Duodenal mucosa (tissue), 2 donors: ENCODE measurements around the gene CTSW.

Source experiments
- H3K27ac ChIP-seq: one replicate; pipeline ENCODE4 v1.7.0; 2013; ENCODE audit warnings: low read depth, low read length
- H3K27me3 ChIP-seq, 2 donors: one replicate each; pipeline ENCODE4 v1.7.0; 2013; ENCODE audit warnings: low read length in 2 of 2, control low read depth in 1 of 2; ENCODE audit not compliant: insufficient read depth in 2 of 2, control insufficient read depth in 1 of 2
- H3K36me3 ChIP-seq, 2 donors: one replicate each; pipeline ENCODE4 v1.7.0; 2013; ENCODE audit warnings: low read length in 2 of 2, control low read depth in 1 of 2; ENCODE audit not compliant: insufficient read depth in 2 of 2, control insufficient read depth in 1 of 2
- H3K4me1 ChIP-seq, 2 donors: one replicate each; pipeline ENCODE4 v1.7.0; 2013; ENCODE audit warnings: low read length in 2 of 2, control low read depth in 1 of 2; ENCODE audit not compliant: insufficient read depth in 2 of 2, control insufficient read depth in 1 of 2
- H3K4me3 ChIP-seq, 2 donors: one replicate each; pipeline ENCODE4 v1.7.0; 2013; ENCODE audit warnings: low read length in 2 of 2, low read depth in 1 of 2
- H3K9ac ChIP-seq, 2 donors: one replicate each; pipeline ENCODE4 v1.7.0; 2013; ENCODE audit warnings: low read length in 2 of 2, low read depth in 1 of 2
- H3K9me3 ChIP-seq, 2 donors: one replicate each; pipeline ENCODE4 v1.7.0; 2013; ENCODE audit warnings: low read length in 2 of 2, control low read depth in 1 of 2; ENCODE audit not compliant: control insufficient read depth in 1 of 2

The CTSW gene

DNA sequence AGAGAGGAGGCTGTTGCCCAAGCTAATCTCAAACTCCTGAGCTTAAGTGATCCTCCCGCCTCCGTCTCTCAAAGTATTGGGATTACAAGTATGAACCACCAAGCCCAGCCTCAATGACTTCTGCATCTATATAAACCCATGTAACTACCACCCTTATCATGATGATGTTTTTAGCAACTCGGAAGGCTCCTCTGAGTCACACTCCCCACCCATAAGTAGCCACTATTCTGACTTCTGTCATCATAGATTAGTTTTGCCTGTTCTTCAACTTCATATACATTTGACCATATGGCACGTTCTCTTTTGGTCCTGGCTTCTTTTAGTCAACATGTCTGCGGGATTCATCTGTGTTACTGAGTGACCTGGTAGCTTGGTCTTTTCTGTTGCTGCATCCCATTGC lies 27.0 kb downstream of the CTSW start:
- Histone ChIP-seq H3K36me3 (no peaks in the 10 kb centered on the region), H3K9ac (no peak overlapping the region), H3K4me1 (peaks cover 0 to 6% of the 10 kb centered on the region in 2 donors), H3K4me3 (no peak overlapping the region), H3K27me3 (no peaks in the 10 kb centered on the region), H3K9me3 (no peaks in the 10 kb centered on the region), H3K27ac (no peak overlapping the region)

DNA sequence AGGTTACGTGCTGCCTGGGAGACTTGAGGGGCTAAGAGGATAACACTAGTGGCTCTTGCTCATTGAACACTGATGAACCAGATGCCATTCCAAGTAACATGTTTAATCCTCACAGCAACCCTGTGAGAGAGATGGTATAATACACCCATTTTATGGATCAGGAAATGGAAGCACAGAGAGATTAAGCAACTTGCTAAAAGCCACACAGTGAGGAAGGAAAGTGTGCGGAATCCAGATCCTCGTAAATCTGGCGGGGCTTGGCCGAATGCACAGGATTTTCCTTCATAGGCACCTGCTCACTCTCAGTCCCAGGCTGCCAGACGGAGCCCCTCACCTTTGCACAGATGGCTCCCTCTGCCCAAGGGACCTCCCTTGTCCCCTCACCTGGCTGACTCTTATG lies 28.2 kb downstream of the CTSW start:
- Histone ChIP-seq H3K9me3 (no peaks in the 10 kb centered on the region), H3K27ac (no peak overlapping the region), H3K9ac (no peak overlapping the region), H3K27me3 (no peaks in the 10 kb centered on the region), H3K4me1 (peaks cover 6 to 13% of the 10 kb centered on the region in 2 donors), H3K36me3 (no peaks in the 10 kb centered on the region), H3K4me3 (no peak overlapping the region)

DNA sequence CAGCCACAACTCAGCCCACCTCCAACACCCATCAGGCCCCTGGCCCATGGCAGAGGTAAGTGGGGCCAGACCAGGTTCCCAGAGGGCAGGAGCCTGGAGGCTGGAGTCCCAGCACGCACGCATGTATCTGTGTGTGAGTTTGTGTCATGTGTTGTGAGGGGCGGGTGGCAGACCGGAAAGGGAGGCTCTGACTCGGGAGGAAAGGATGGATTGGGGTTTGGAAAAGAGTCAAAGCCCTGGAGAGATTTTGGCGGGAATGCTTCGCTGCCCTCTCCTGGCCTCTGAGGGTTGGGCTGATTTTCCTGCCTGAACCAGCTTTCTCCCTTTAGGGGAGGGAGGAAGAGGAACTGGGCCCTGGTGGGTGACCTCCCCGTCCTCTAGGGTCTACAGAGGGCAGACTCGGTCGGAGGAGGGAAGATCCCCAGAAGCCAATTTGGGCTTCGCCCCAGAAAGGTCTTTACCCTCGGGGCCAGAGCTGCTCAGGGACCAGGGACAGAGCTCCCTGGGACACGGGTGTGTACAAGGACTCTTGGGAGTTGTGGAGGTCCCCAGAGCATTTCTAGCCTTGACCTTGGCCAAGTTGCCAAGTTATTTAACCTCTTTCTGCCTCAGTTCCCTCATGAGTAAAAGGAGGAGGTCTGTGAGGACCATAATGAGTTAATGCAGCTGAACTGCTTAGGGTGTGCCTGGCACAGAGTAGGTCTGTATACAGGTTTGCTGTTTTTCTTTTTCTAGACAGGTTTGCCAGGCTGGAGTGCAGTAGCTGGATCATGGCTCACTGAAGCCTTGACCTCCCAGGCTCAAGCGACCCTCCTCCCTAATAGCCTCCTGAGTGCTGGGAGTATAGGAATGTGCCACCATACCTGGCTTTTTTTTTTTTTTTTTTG lies 32.3 kb downstream of the CTSW start:
- Histone ChIP-seq H3K27ac (no peak overlapping the region), H3K9me3 (no peaks in the 10 kb centered on the region), H3K36me3 (no peaks in the 10 kb centered on the region), H3K4me1 (peaks cover 18 to 32% of the 10 kb centered on the region in 2 donors), H3K4me3 (no peak overlapping the region), H3K9ac (no peak overlapping the region), H3K27me3 (no peaks in the 10 kb centered on the region)

DNA sequence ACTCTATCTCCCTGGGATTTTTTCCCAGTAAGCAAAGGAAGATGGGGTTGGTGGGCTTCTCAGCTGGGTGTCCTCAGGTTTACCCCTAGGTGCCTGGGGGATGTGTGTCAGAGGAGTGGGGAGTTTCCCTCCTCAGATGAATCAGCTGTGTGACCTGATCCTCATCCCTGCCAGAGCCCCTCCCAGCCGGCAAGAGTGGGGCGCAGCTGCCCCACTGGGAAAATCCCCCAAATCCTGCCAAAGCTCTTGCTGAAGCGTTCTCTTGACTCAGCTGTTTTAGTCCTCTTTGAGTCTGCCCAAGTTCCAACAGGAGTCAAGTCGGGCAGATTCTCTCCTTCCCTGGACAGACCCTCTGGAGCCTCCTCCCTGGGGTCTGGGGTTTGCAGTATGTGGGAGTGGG lies 33.2 kb downstream of the CTSW start:
- H3K27ac ChIP-seq: no peak overlapping the region
- H3K9ac ChIP-seq: no peak overlapping the region
- H3K36me3 ChIP-seq: no peaks in the 10 kb centered on the region
- H3K4me1 ChIP-seq: peaks cover 26 to 41% of the 10 kb centered on the region in 2 donors
- no peaks in the 10 kb centered on the region for H3K9me3 ChIP-seq
- H3K4me3 ChIP-seq: no peak overlapping the region
- H3K27me3 ChIP-seq: no peaks in the 10 kb centered on the region

DNA sequence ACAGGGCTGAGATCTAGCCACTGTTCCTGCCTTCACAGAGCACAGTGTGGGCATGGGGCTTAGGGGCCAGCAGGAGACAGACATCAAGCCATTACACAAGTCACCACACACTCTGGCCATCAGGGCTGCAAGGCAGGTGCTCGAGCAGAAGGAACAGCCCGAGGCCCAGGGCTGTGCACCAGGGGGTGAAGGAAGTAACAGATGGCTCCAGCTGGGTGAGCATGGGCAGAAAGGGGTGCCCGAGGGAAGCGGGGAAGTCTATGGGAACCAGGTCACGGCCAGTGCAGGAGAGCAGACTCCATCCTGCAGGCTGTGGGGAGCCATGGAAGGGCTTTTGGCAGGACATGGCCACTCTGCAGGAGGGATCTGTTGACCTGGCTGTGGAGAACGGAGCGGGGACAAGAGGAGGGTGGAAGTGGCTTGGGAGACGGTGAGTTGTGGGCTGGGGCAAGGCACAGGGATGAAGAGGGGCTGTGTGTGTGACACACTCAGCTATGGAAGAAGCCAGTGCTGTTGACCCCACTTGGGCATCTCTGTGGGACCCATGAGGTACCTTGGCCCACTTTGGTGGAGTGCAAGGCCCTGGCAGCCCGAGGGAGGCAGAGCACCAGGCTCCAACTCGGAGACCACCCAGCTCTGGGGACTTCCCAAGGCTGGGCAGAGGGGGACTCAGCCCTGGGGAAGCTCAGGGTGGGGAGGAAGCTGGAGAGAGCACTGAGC lies 35.6 kb downstream of the CTSW start:
- no peaks in the 10 kb centered on the region for H3K27me3 ChIP-seq
- peak overlapping the region; percentile 80 for H3K27ac ChIP-seq
- H3K9ac ChIP-seq: no peak overlapping the region
- H3K36me3 ChIP-seq: no peaks in the 10 kb centered on the region
- no peak overlapping the region for H3K4me3 ChIP-seq
- peaks cover 34 to 46% of the 10 kb centered on the region in 2 donors for H3K4me1 ChIP-seq
- H3K9me3 ChIP-seq: no peaks in the 10 kb centered on the region

DNA sequence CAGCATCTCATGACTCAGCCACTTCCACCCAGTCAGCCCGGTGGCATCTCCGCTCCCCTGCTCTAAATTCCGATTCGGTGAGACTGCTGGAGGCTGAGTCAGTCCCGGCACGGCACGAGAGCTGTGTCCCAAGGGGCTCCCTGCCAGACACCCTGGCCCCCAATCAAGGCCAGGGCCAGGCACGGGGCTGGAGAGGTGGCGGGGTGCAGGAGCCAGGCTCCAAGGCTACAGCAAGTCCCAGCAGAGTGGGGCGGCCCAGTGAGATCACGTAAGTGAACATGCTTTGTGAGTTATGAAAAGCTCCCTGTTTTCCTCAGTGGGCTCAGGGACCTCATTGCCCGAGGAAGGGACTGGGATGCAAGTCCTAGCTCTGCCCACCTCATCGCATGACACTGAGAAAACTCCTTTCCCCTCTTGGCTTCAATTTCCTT lies 36.2 kb downstream of the CTSW start:
- Histone ChIP-seq H3K4me3 (no peak overlapping the region), H3K36me3 (no peaks in the 10 kb centered on the region), H3K27ac (peak overlapping the region; percentile 81), H3K4me1 (peaks cover 40 to 51% of the 10 kb centered on the region in 2 donors), H3K9me3 (no peaks in the 10 kb centered on the region), H3K9ac (peak overlapping the region in 1 of 2 donors; percentile 4), H3K27me3 (no peaks in the 10 kb centered on the region)

DNA sequence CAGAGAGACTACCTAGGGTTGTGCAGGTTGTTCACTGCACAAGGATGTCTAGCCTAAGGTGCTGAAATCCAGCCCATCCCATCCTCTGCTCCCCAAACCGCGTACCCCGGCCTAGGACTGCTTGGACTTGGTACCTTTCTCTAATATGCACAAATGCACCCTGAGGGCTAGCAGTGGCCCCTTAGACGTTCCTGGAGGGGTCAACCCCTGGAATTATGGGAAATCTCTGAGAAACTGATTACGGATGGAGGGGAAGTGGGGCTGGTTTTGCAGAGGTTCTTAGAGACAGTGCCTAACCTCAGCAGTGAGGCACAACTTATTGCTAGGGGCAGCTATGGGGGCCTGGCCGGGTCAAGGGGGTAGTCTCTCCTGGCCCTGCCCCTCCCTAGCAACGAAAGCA lies 36.8 kb downstream of the CTSW start:
- Histone ChIP-seq H3K9ac (peak overlapping the region in 1 of 2 donors; percentile 4), H3K9me3 (no peaks in the 10 kb centered on the region), H3K27me3 (no peaks in the 10 kb centered on the region), H3K27ac (no peak overlapping the region), H3K4me1 (peaks cover 42 to 55% of the 10 kb centered on the region in 2 donors), H3K4me3 (no peak overlapping the region), H3K36me3 (no peaks in the 10 kb centered on the region)

DNA sequence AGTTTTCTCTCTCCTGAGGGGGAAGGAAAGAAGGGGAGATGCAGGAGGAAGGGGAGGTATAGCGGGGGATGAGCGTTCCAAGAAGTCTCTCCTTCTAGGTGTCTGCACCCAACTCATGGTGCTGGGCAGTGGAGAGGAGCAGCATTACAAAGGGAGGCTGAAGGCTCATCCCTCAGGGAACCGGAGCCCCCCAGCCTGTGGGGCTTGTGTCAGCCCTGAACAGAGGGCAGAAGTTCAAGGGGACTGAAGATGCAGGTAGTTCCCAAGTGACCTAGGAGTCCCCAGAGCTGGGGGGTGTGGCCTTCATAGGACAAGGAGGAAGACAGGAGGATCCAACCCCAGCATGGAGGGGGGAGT lies 37.4 kb downstream of the CTSW start:
- H3K36me3 ChIP-seq: peaks cover 0 to 3% of the 10 kb centered on the region in 2 donors
- H3K9ac ChIP-seq: peak overlapping the region in 1 of 2 donors; percentile 4
- H3K9me3 ChIP-seq: no peaks in the 10 kb centered on the region
- H3K4me1 ChIP-seq: peaks cover 38 to 48% of the 10 kb centered on the region in 2 donors
- H3K4me3 ChIP-seq: peak overlapping the region in 1 of 2 donors; percentile 94
- no peaks in the 10 kb centered on the region for H3K27me3 ChIP-seq
- H3K27ac ChIP-seq: no peak overlapping the region

DNA sequence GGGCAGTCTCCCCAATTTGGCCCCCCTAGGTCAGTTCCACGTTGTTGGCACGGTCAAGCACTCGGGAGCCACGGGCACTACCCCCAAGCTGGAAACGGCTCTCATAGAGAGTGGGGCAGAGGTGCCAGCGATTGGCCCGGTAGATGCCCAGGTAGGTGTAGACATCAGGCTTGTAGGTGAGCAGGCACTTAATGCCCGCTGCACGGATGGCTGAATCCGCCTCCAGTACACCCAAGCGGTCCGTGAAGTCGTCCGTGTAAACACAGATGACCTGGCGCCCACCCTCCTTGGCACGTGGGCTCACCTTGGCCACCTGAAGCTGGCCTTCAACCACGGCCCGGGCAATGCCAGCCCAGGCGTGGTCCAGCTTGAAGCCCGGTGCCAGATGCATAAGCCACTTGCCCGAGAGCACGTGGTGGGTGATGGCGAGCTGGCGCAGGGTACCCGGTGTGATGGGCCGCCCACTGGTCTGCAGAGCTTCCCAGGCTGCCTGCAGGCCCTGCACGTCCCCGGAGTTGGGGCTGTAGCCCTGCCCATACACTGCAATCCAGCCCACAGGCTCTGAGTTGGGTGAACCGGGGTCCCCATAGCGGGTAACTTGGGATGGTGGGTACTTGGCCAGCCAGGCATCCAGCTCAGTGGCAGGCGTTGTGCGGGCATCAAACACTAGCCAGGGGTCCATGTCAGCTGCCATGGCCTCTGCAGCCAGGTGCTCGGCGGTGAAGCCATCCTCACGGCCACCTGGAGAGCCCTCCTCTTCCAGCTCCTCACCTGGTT lies 38.0 kb downstream of the CTSW start:
- H3K27me3 ChIP-seq: no peaks in the 10 kb centered on the region
- peak overlapping the region; percentile 90 to 94 for H3K9ac ChIP-seq
- peaks cover 36 to 46% of the 10 kb centered on the region in 2 donors for H3K4me1 ChIP-seq
- H3K9me3 ChIP-seq: no peaks in the 10 kb centered on the region
- peak overlapping the region; percentile 84 to 94 for H3K4me3 ChIP-seq
- peaks cover 0 to 9% of the 10 kb centered on the region in 2 donors for H3K36me3 ChIP-seq
- H3K27ac ChIP-seq: no peak overlapping the region
